ENCODE results near the gene PTGIR.

DNA sequence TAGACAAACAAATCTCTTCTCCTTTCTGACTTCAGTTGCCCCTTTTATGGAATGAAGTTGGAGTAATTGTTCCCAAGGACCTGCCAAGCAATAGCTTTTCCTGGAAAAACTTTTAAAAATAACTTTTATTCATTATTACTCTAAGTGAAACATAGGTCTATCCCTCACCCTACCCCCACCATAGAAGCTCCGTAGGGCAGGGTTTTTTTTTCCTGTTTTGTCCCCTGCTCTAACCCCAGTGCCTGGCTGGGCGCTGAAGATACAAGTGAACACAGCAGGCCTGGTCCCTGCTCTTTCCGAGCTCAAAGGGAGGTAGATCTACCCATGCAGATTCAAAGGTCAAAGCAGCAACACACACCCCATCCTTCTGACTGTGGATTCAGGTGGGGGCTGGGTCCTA is 19.8 kb upstream of the PTGIR start:
- TF ChIP-seq POLR2A (IDR thresholded peaks at IDR 0.05) (no peak), CTCF (IDR thresholded peaks at IDR 0.05) (no peak), EP300 (IDR thresholded peaks at IDR 0.05; ENCODE audit: low read depth) (no peak), POLR2AphosphoS5 (IDR thresholded peaks at IDR 0.05) (no peak)

All from transverse colon (tissue), 4 donors.